ENCODE data around the gene DSC1.

DSC1 gene

GRCh38 chr18:31099450-31100230 is 63.0 kb downstream of the DSC1 start:
- H3K4me3 ChIP-seq (ENCODE audit: low read depth, low read length, poor library complexity, severe bottlenecking) = no peak overlapping the region
- H3K27me3 ChIP-seq (ENCODE audit: insufficient read depth, low read length) = no peaks in the 10 kb centered on the region
- no peaks in the 10 kb centered on the region for H3F3A ChIP-seq (ENCODE audit: insufficient read depth, low read length)
- H3K36me3 ChIP-seq (ENCODE audit: insufficient read depth, low read length) = no peaks in the 10 kb centered on the region
- H3K9me2 ChIP-seq (ENCODE audit: low read depth, low read length) = no peaks in the 10 kb centered on the region
- TF ChIP-seq CTCF (IDR thresholded peaks at IDR 0.05; ENCODE audit: low read length) (no peak), EZH2 (IDR thresholded peaks at IDR 0.05; ENCODE audit: borderline replicate concordance, low read length) (no peak)
- no peaks in the 10 kb centered on the region for H4K20me1 ChIP-seq (ENCODE audit: insufficient read depth, low read length)
- H3K4me2 ChIP-seq (ENCODE audit: low read length) = no peak overlapping the region
- H2AFZ ChIP-seq (ENCODE audit: low read length) = no peak overlapping the region
- no peak overlapping the region for H3K9ac ChIP-seq (ENCODE audit: low read length)
- H3K27ac ChIP-seq (ENCODE audit: low read depth, low read length, poor library complexity, severe bottlenecking) = no peak overlapping the region
- no peaks in the 10 kb centered on the region for H3K4me1 ChIP-seq (ENCODE audit: insufficient read depth, low read length, severe bottlenecking)
- no peaks in the 10 kb centered on the region for H3K9me3 ChIP-seq (ENCODE audit: low read length)
- no peaks in the 10 kb centered on the region for H3K79me2 ChIP-seq (ENCODE audit: insufficient read depth, low read length)

GRCh38 chr18:31098878-31099277 is 63.8 kb downstream of the DSC1 start:
- no peak for TF ChIP-seq EZH2 (IDR thresholded peaks at IDR 0.05; ENCODE audit: borderline replicate concordance, low read length)
- no peak for TF ChIP-seq CTCF (IDR thresholded peaks at IDR 0.05; ENCODE audit: low read length)
- Histone ChIP-seq H3F3A (ENCODE audit: insufficient read depth, low read length) (no peaks in the 10 kb centered on the region), H3K27me3 (ENCODE audit: insufficient read depth, low read length) (no peaks in the 10 kb centered on the region), H3K36me3 (ENCODE audit: insufficient read depth, low read length) (no peaks in the 10 kb centered on the region), H4K20me1 (ENCODE audit: insufficient read depth, low read length) (no peaks in the 10 kb centered on the region), H2AFZ (ENCODE audit: low read length) (no peak overlapping the region), H3K9ac (ENCODE audit: low read length) (no peak overlapping the region), H3K4me2 (ENCODE audit: low read length) (no peak overlapping the region), H3K27ac (ENCODE audit: low read depth, low read length, poor library complexity, severe bottlenecking) (no peak overlapping the region), H3K9me3 (ENCODE audit: low read length) (no peaks in the 10 kb centered on the region), H3K4me1 (ENCODE audit: insufficient read depth, low read length, severe bottlenecking) (no peaks in the 10 kb centered on the region), H3K79me2 (ENCODE audit: insufficient read depth, low read length) (no peaks in the 10 kb centered on the region), H3K4me3 (ENCODE audit: low read depth, low read length, poor library complexity, severe bottlenecking) (no peak overlapping the region), H3K9me2 (ENCODE audit: low read depth, low read length) (no peaks in the 10 kb centered on the region)

GRCh38 chr18:31097666-31098065 is 65.0 kb downstream of the DSC1 start:
- TF ChIP-seq EZH2 (IDR thresholded peaks at IDR 0.05; ENCODE audit: borderline replicate concordance, low read length) (no peak), CTCF (IDR thresholded peaks at IDR 0.05; ENCODE audit: low read length) (no peak)
- H3K4me1 ChIP-seq (ENCODE audit: insufficient read depth, low read length, severe bottlenecking) = no peaks in the 10 kb centered on the region
- H3K4me3 ChIP-seq (ENCODE audit: low read depth, low read length, poor library complexity, severe bottlenecking) = no peak overlapping the region
- H3K27ac ChIP-seq (ENCODE audit: low read depth, low read length, poor library complexity, severe bottlenecking) = no peak overlapping the region
- no peak overlapping the region for H2AFZ ChIP-seq (ENCODE audit: low read length)
- no peaks in the 10 kb centered on the region for H3K9me3 ChIP-seq (ENCODE audit: low read length)
- H3K79me2 ChIP-seq (ENCODE audit: insufficient read depth, low read length) = no peaks in the 10 kb centered on the region
- H3K36me3 ChIP-seq (ENCODE audit: insufficient read depth, low read length) = no peaks in the 10 kb centered on the region
- H3F3A ChIP-seq (ENCODE audit: insufficient read depth, low read length) = no peaks in the 10 kb centered on the region
- H3K9me2 ChIP-seq (ENCODE audit: low read depth, low read length) = no peaks in the 10 kb centered on the region
- no peaks in the 10 kb centered on the region for H3K27me3 ChIP-seq (ENCODE audit: insufficient read depth, low read length)
- no peak overlapping the region for H3K4me2 ChIP-seq (ENCODE audit: low read length)
- H4K20me1 ChIP-seq (ENCODE audit: insufficient read depth, low read length) = no peaks in the 10 kb centered on the region
- H3K9ac ChIP-seq (ENCODE audit: low read length) = no peak overlapping the region
